Lower lobe of right lung (tissue), 2 donors: ENCODE results near the gene MRTFA. TPM values are rescaled to one million over a fixed set of nuclear protein-coding genes. Genes with fewer than 3 reads are reported as not detected.

Source experiments
- ATAC-seq, 2 donors: fragments of 200-7000 bp; cut with Tn5 transposase; one replicate each; pipeline ENCODE4 v1.9.1; 2020 to 2022; ENCODE audit warnings: mild to moderate bottlenecking in 2 of 2, moderate library complexity in 2 of 2
- DNase-seq: peaks from one replicate; pipeline ENCODE4 v3.0.0-alpha.2; 2020
- H3K27ac ChIP-seq: fragments of 200-600 bp; one replicate; pipeline ENCODE4 v1.8.0; 2022
- H3K27me3 ChIP-seq: fragments of 200-600 bp; one replicate; pipeline ENCODE4 v1.8.0; 2022; ENCODE audit warnings: low read depth
- H3K36me3 ChIP-seq: fragments of 200-600 bp; one replicate; pipeline ENCODE4 v1.8.0; 2022; ENCODE audit warnings: mild to moderate bottlenecking
- H3K4me1 ChIP-seq: fragments of 200-600 bp; one replicate; pipeline ENCODE4 v1.8.0; 2022
- H3K4me3 ChIP-seq: fragments of 200-600 bp; one replicate; pipeline ENCODE4 v1.8.0; 2022; ENCODE audit warnings: mild to moderate bottlenecking
- H3K9me3 ChIP-seq: fragments of 200-600 bp; one replicate; pipeline ENCODE4 v1.8.0; 2022
- CTCF ChIP-seq: fragments of 200-600 bp; IDR thresholded peaks from one replicate; pipeline ENCODE4 v1.8.0; 2022; ENCODE audit warnings: antibody characterized with exemption, mild to moderate bottlenecking
- intact Hi-C: fragments of 100-400 bp; cut with DNase I; formaldehyde crosslinking; loops from one replicate; pipeline ENCODE4 v1.11.0; 2022
- total RNA-seq: library from RNA; stranded (reverse); fragmentation: NEBNext Ultra II Directional; extraction: Animal tissue kit (Norgen Biotek cat#: 25700); gene quantifications from one replicate; pipeline ENCODE4 v1.2.1, GENCODE V29; 2021
- donor health status: DM: no; HTN: yes; CAD: no; lungs with severe emphysema.

The MRTFA gene
- total RNA-seq, 1 donor from 2014 or later = 54.2 TPM

- intact Hi-C loops = no loop called here
- Histone ChIP-seq H3K4me1 (peaks cover 10% of the 10 kb centered on the region), H3K9me3 (no peaks in the 10 kb centered on the region), H3K27ac (no peak overlapping the region), H3K27me3 (no peaks in the 10 kb centered on the region), H3K36me3 (no peaks in the 10 kb centered on the region), H3K4me3 (no peak overlapping the region)
- DNase-seq = no peak
- no peak for TF ChIP-seq CTCF
- ATAC-seq = peak; percentile 39 to 48
These were observed 32.3 kb upstream of the MRTFA start for GRCh38 chr22:40668611-40669411.

GRCh38 chr22:40666151-40666848 is 29.8 kb upstream of the MRTFA start:
- peaks cover 10% of the 10 kb centered on the region for H3K4me1 ChIP-seq
- no peaks in the 10 kb centered on the region for H3K9me3 ChIP-seq
- no peaks in the 10 kb centered on the region for H3K36me3 ChIP-seq
- no peak overlapping the region for H3K27ac ChIP-seq
- ATAC-seq = peak; percentile 41 to 46
- no peaks in the 10 kb centered on the region for H3K27me3 ChIP-seq
- DNase-seq = no peak
- intact Hi-C loops = no loop called here
- H3K4me3 ChIP-seq = no peak overlapping the region
- TF ChIP-seq CTCF = no peak

- Histone ChIP-seq H3K36me3 (no peaks in the 10 kb centered on the region), H3K4me1 (peaks cover 10% of the 10 kb centered on the region), H3K27ac (no peak overlapping the region), H3K9me3 (no peaks in the 10 kb centered on the region), H3K4me3 (no peak overlapping the region), H3K27me3 (no peaks in the 10 kb centered on the region)
- intact Hi-C loops = no loop called here
- TF ChIP-seq CTCF = no peak
- no peak for DNase-seq
- ATAC-seq = no peak
These were observed 28.8 kb upstream of the MRTFA start for GRCh38 chr22:40665312-40665711.

- no peak for DNase-seq
- TF ChIP-seq CTCF = no peak
- H3K4me1 ChIP-seq = peaks cover 10% of the 10 kb centered on the region
- no peak for ATAC-seq
- no peaks in the 10 kb centered on the region for H3K9me3 ChIP-seq
- no peaks in the 10 kb centered on the region for H3K36me3 ChIP-seq
- intact Hi-C loops = no loop called here
- H3K4me3 ChIP-seq = no peak overlapping the region
- H3K27ac ChIP-seq = no peak overlapping the region
- no peaks in the 10 kb centered on the region for H3K27me3 ChIP-seq
These were observed 25.2 kb upstream of the MRTFA start for GRCh38 chr22:40661671-40662070.

GRCh38 chr22:40660730-40661129 is 24.2 kb upstream of the MRTFA start:
- Histone ChIP-seq H3K4me1 (peaks cover 10% of the 10 kb centered on the region), H3K4me3 (no peak overlapping the region), H3K27me3 (no peaks in the 10 kb centered on the region), H3K9me3 (no peaks in the 10 kb centered on the region), H3K27ac (no peak overlapping the region), H3K36me3 (no peaks in the 10 kb centered on the region)
- no peak for TF ChIP-seq CTCF
- ATAC-seq (no peak), DNase-seq (no peak)
- intact Hi-C loops = no loop called here
